HG03280 (cell line): Measurements from ENCODE around the gene TADA2B.
A peak's percentile ranks its signal among the peaks of the same experiment; 100 is the strongest.

Experiments
- ATAC-seq: cut with Tn5 transposase; IDR thresholded peaks from one replicate; pipeline ENCODE4 v1.9.1; 2021; ENCODE audit warnings: mild to moderate bottlenecking, moderate library complexity; ENCODE audit not compliant: unreplicated experiment

The TADA2B gene

GRCh38 chr4:7055990-7056325 is 12.8 kb downstream of the TADA2B start:
- ATAC-seq, result no peak

GRCh38 chr4:7058792-7059191 is 15.6 kb downstream of the TADA2B start:
- ATAC-seq, result no peak

- no peak for ATAC-seq
Measured at GRCh38 chr4:7059662-7060061, 16.5 kb downstream of the TADA2B start.

GRCh38 chr4:7060346-7061150 is 17.4 kb downstream of the TADA2B start:
- ATAC-seq, result no peak

- ATAC-seq, result no peak
Measured at GRCh38 chr4:7061815-7062214, 18.6 kb downstream of the TADA2B start.

GRCh38 chr4:7062816-7063215 is 19.6 kb downstream of the TADA2B start:
- ATAC-seq, result no peak

GRCh38 chr4:7063362-7063761 is 20.2 kb downstream of the TADA2B start:
- ATAC-seq, result no peak

GRCh38 chr4:7066006-7066405 is 22.8 kb downstream of the TADA2B start:
- no peak for ATAC-seq

GRCh38 chr4:7066493-7066892 is 23.3 kb downstream of the TADA2B start:
- ATAC-seq, result no peak

GRCh38 chr4:7067126-7067451 is 23.9 kb downstream of the TADA2B start:
- no peak for ATAC-seq

GRCh38 chr4:7067452-7068278 is 24.5 kb downstream of the TADA2B start, which contains the start of gene GRPEL1:
GRPEL1 (minus strand) TSS chr4:7068064; CDS start chr4:7068032, 32 bp downstream.
- peak; percentile 92 for ATAC-seq

- no peak for ATAC-seq
Measured at GRCh38 chr4:7068279-7068842, 25.2 kb downstream of the TADA2B start.

- ATAC-seq, result no peak
Measured at GRCh38 chr4:7068883-7069282, 25.7 kb downstream of the TADA2B start.

GRCh38 chr4:7070729-7071511 is 27.7 kb downstream of the TADA2B start:
- no peak for ATAC-seq

GRCh38 chr4:7073059-7073458 is 29.9 kb downstream of the TADA2B start:
- ATAC-seq, result no peak

- ATAC-seq, result no peak
Measured at GRCh38 chr4:7073526-7074390, 30.6 kb downstream of the TADA2B start.

GRCh38 chr4:7074426-7074825 is 31.3 kb downstream of the TADA2B start:
- ATAC-seq, result no peak

GRCh38 chr4:7075962-7076695 is 33.0 kb downstream of the TADA2B start:
- no peak for ATAC-seq

- ATAC-seq, result no peak
Measured at GRCh38 chr4:7076696-7077082, 33.5 kb downstream of the TADA2B start.

GRCh38 chr4:7077371-7077770 is 34.2 kb downstream of the TADA2B start:
- no peak for ATAC-seq
